GM19328 (cell line): ENCODE data around the gene ORC5.
"Not testable (repeated sequence)": the region's sequence is repeated elsewhere in the genome, so short reads cannot be mapped to it uniquely, and the experiment has no call there.

Experiments
- ATAC-seq: cut with Tn5 transposase; IDR thresholded peaks from one replicate; pipeline ENCODE4 v1.9.1; 2021; ENCODE audit warnings: mild to moderate bottlenecking, moderate library complexity; ENCODE audit not compliant: unreplicated experiment

The ORC5 gene

GRCh38 chr7:104192434-104192833, 15.4 kb downstream of the ORC5 start:
- ATAC-seq, result no peak

- no peak for ATAC-seq
Measured at GRCh38 chr7:104185346-104185745, 22.5 kb downstream of the ORC5 start.

- no peak for ATAC-seq
Measured at GRCh38 chr7:104179178-104179577, 28.6 kb downstream of the ORC5 start.

GRCh38 chr7:104177565-104178083, 30.2 kb downstream of the ORC5 start:
- not testable (repeated sequence) for ATAC-seq

GRCh38 chr7:104176332-104176731, 31.5 kb downstream of the ORC5 start:
- no peak for ATAC-seq

- ATAC-seq, result no peak
Measured at GRCh38 chr7:104175361-104175984, 32.3 kb downstream of the ORC5 start.

GRCh38 chr7:104174798-104175197, 33.0 kb downstream of the ORC5 start:
- no peak for ATAC-seq

GRCh38 chr7:104162081-104162480, 45.7 kb downstream of the ORC5 start:
- ATAC-seq, result no peak

- no peak for ATAC-seq
Measured at GRCh38 chr7:104161244-104161643, 46.6 kb downstream of the ORC5 start.

- no peak for ATAC-seq
Measured at GRCh38 chr7:104160375-104160774, 47.4 kb downstream of the ORC5 start.

- no peak for ATAC-seq
Measured at GRCh38 chr7:104156842-104157277, 51.0 kb downstream of the ORC5 start.

GRCh38 chr7:104153287-104153686, 54.5 kb downstream of the ORC5 start:
- ATAC-seq, result no peak

GRCh38 chr7:104152468-104152867, 55.3 kb downstream of the ORC5 start:
- ATAC-seq, result no peak

- ATAC-seq, result no peak
Measured at GRCh38 chr7:104150470-104150869, 57.3 kb downstream of the ORC5 start.

- ATAC-seq, result no peak
Measured at GRCh38 chr7:104149822-104150221, 58.0 kb downstream of the ORC5 start.

- ATAC-seq, result no peak
Measured at GRCh38 chr7:104142147-104142546, 65.7 kb downstream of the ORC5 start.

- no peak for ATAC-seq
Measured at GRCh38 chr7:104137971-104138370, 69.8 kb downstream of the ORC5 start.

- no peak for ATAC-seq
Measured at GRCh38 chr7:104137511-104137910, 70.3 kb downstream of the ORC5 start.

GRCh38 chr7:104136981-104137380, 70.8 kb downstream of the ORC5 start:
- ATAC-seq, result no peak

- ATAC-seq, result no peak
Measured at GRCh38 chr7:104136561-104136960, 71.3 kb downstream of the ORC5 start.

GRCh38 chr7:104135760-104136558, 71.9 kb downstream of the ORC5 start:
- no peak for ATAC-seq

GRCh38 chr7:104133238-104133637, 74.6 kb downstream of the ORC5 start:
- no peak for ATAC-seq
